Renal cortical epithelial cell (primary cell): ENCODE results near the gene PEX10. TPM values are rescaled to one million over a fixed set of nuclear protein-coding genes. Genes with fewer than 3 reads are reported as not detected.

ENCODE experiments used
- DNase-seq: peaks from one replicate; pipeline ENCODE4 v3.0.0-alpha.2; 2011; ENCODE audit warnings: low read depth
- total RNA-seq: library from RNA; depleted of rRNA; stranded (reverse); fragments of >200 nt; gene quantifications from 2 replicates; pipeline ENCODE4 v1.2.3, GENCODE V29; 2014

PEX10 gene
- total RNA-seq, 1 donor from 2014 or later = 38.0 TPM

DNA sequence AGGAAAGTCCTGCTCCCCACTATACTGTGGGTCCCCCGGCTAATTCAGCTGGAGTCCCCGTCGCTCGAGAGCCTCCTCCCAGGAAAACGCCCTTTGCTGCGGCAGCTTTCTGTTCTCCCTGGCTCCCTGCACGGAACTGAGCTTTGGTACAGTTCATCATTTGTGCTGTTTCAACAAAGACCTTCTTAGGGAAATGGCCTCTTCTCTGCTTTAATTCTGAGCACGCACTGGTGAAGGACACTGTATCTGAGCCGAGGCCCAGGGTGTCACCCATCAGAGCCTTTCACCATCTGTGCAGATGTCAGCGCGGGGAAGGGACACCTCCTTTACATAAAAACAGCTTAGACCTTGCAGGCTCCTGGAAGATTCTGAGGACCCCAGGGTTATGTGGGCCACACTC lies 13.5 kb upstream of the PEX10 start:
- no peak for DNase-seq

DNA sequence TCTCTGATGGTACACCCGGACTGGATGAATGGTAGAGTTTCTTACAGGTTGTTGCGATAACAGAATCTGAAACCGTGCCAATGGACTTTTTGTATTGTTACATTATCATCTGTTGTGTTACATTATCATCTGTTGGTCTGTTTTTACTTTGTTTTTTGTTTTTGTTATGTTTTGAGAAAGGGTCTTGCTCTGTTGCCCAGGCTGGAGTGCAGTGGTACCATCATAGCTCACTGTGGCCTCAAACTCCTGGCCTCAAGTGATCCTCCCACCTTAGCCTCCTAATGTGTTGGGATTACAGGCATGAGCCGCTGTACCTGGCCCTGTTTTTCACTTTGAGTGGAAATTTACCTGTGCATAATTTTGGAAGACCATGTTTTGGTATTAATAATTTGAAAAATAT lies 10.2 kb upstream of the PEX10 start:
- no peak for DNase-seq

DNA sequence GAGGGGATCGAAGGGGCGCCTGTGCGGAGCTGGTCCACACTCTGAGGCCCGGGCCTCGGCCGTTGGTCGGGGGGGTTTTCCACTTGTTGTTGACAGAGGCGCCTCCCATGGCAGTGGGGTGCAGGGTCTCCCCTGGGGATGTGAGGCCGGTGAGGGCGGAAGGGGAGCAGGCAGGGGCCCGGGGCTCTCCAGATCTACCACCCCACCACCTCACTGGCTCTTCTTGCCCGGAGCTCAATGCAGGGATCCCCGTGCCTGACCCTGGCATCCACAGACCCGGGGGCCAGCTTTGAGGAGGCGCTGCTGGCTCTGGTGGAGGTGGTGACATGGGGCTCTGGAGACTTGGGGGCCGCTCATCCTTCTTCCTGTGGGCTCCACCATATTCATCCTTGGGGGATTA lies 7.1 kb upstream of the PEX10 start:
- DNase-seq = no peak

DNA sequence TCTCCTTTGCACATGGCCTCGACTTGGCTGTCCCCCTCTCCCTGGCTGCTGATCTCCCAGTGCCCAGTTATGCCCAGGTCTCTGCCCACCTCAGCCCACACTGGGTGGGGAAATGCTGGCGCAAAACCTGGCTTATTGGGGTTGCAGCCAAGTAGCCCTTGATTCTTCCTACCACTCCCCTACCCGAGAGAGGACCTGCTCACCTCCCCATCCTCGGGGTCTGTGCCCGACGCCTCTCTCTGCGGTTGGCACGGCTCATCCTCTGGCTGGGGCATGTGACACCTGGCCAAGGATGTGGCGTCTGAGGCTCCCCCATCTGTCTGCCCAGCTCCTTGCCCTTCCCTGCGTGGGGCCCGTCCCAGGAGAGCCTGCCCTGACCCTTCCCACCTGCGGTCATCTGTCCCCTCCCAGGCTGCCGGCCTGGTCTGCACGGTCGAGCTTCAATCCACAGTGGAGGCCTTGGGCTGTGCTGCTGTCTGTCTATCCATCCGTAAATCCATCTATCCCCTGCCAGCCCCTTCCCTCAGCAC lies 6.5 kb upstream of the PEX10 start:
- DNase-seq = no peak

DNA sequence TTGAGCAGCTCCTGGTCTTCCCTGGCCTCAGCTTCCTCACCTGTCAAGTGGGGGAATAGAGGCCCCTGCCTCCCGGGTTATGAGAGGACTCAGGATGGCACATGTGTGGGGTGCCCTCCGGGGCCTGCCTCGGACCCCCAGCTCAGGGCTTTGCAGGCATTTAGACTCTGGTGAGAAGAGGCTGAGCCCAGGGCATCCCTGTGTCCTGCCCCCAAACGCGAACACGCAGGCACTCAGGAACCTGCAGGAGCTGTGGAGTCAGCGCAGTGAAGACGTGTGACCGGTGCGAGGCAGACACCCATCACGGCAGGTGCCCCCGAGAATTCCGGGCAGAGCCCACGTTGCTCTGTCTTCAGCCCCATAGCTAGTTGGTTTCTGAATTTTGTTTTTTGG lies 5.5 kb upstream of the PEX10 start:
- no peak for DNase-seq

GRCh38 chr1:2417083-2417832 lies 4.9 kb upstream of the PEX10 start:
- DNase-seq = no peak

GRCh38 chr1:2416403-2416802 lies 4.0 kb upstream of the PEX10 start:
- DNase-seq = no peak

DNA sequence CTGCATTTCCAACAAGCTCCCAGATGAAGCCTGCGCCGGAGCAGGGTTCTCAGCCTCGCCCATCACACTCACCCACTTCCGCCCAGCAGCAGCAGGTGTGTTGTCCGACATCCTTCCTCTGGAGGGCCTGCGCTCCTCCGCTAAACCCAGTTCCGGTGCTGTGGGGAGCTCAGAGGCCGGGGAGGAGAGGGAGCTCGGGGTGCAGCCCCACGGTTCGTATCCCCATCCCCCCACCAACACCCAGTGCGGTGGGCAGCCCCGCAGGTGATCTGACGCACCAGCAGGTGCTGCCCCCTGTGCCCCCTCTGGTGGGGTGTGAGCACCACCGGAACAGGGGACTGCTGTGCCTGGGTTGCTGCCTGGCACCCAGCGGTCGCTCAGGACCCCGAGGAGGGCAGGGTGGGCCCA lies 3.4 kb upstream of the PEX10 start:
- DNase-seq = no peak

GRCh38 chr1:2415337-2415736 lies 3.0 kb upstream of the PEX10 start:
- DNase-seq = no peak

GRCh38 chr1:2414297-2414958 lies 2.1 kb upstream of the PEX10 start:
- DNase-seq = no peak

DNA sequence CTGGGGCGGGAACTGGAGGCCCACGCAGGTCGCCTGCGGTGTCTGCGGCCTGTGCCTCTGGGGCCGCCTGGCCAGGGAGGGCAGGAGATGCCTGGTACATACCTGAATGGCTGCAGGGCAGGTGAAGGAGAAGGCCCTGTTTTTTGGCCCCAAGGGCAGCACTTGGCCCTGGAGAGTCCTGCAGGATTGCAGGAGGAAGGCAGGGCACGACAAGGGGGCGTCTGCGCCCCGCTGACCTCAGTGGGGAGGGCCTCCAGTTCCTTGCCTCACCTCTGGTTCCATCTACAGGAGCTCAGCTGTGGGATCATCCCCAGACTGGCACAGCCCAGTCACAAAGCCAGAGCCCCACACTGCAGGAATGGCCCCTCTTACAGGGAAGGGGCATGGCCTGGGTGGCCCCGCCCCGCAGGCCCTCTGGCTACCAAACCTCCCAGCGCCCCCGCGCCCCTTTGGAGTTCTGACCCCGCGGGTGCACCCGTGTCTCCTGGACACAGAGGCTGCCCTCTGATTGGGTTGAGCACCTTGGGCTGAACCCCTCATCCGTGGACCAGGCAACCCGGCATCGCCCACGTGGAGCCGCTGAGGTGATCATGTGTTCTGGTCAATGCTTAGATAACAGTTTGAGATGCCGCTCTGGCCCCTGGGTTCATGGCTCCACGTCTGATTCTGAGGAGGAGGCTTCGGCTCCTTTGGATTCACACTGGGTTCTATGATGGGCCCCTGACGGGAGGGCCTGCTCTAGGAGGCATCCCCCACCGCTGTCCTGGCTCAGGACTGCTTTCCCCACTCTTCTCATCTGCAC lies 1.3 kb upstream of the PEX10 start:
- no peak for DNase-seq

GRCh38 chr1:2412773-2413494 lies 570 bp upstream of the PEX10 start:
- DNase-seq = peak; percentile 22

GRCh38 chr1:2411801-2412394 lies 466 bp downstream of the PEX10 start:
- no peak for DNase-seq

DNA sequence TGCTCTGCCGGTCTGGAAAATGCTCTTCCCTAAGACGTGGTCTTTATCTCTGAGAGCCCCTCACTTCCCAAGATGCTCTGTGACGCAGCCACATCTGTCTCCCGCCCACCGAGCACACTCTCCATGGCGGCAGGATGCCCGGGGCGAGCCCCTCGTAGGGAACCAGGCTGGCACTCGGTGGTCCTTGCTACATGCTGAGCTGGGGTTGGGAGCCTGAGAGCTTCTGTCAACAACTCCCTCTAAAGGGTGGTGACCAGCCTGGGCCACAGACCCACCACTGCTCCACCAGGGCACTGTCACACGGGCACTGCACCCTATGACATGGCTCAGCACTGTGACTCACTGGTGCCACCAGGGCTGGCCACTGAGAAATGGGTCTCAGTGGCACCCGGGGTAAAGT lies 2.6 kb downstream of the PEX10 start:
- no peak for DNase-seq

GRCh38 chr1:2408859-2409276 lies 3.5 kb downstream of the PEX10 start:
- no peak for DNase-seq

- DNase-seq = no peak
Measured at GRCh38 chr1:2408456-2408855, 3.9 kb downstream of the PEX10 start.

- no peak for DNase-seq
Measured at GRCh38 chr1:2407991-2408275, 4.4 kb downstream of the PEX10 start.

- DNase-seq = no peak
Measured at GRCh38 chr1:2407166-2407990, 5.0 kb downstream of the PEX10 start.

- DNase-seq = no peak
Measured at GRCh38 chr1:2406451-2407041, 5.8 kb downstream of the PEX10 start.

GRCh38 chr1:2405588-2406295 lies 6.6 kb downstream of the PEX10 start:
- no peak for DNase-seq
